Thoracic aorta (tissue), 2 donors: Measurements from ENCODE around the gene DIRAS3. TPM values are rescaled to one million over a fixed set of nuclear protein-coding genes. Genes with fewer than 3 reads are reported as not detected.
A peak's percentile ranks its signal among the peaks of the same experiment; 100 is the strongest.

Source experiments
- ATAC-seq: fragments of 150-250 bp; one replicate; pipeline ENCODE4 v1.8.0; 2017; ENCODE audit warnings: low read depth; ENCODE audit not compliant: insufficient number of reproducible peaks, low FRiP score
- DNase-seq: peaks from one replicate; pipeline ENCODE4 v3.0.0-alpha.2; 2020; ENCODE audit warnings: low spot score
- H3K27ac ChIP-seq, 2 donors: fragments of 200-600 bp; sonication (generic); 1 replicate in 1 of 2; 2 replicates in 1 of 2; pipeline ENCODE4 v1.5.1; 2016; ENCODE audit warnings: mild to moderate bottlenecking in 2 of 2, moderate library complexity in 2 of 2
- H3K27me3 ChIP-seq: fragments of 200-600 bp; sonication (generic); replicated peaks from 2 replicates; pipeline ENCODE4 v1.6.0; 2016; ENCODE audit warnings: mild to moderate bottlenecking; ENCODE audit not compliant: insufficient read depth
- H3K36me3 ChIP-seq: fragments of 200-600 bp; sonication (generic); one replicate; pipeline ENCODE4 v1.5.1; 2016
- H3K4me1 ChIP-seq, 2 donors: fragments of 200-600 bp; sonication (generic); 1 replicate in 1 of 2; 2 replicates in 1 of 2; pipeline versions ENCODE4 v1.5.1 to v1.6.0; 2016; ENCODE audit warnings: low read depth in 2 of 2, mild to moderate bottlenecking in 1 of 2; ENCODE audit not compliant: control insufficient read depth in 1 of 2
- H3K4me3 ChIP-seq: fragments of 200-600 bp; sonication (generic); 2 replicates; pipeline ENCODE4 v1.5.1; 2016; ENCODE audit warnings: mild to moderate bottlenecking
- H3K9me3 ChIP-seq: fragments of 200-600 bp; sonication (generic); 2 replicates; pipeline ENCODE4 v1.5.1; 2016
- total RNA-seq, 2 donors: library from RNA; depleted of rRNA; stranded (reverse); fragments of >200 nt; gene quantifications; one replicate each; pipeline versions ENCODE4 v1.1.0 to v1.2.3, GENCODE V29; 2016
- TF ChIP-seq, protein P1 (sequence below): fragments of 200-600 bp; sonication (generic); IDR thresholded peaks from one replicate; pipeline ENCODE4 v1.5.1; 2019; ENCODE audit warnings: antibody characterized with exemption

DIRAS3 gene
- total RNA-seq, 2 donors from 2014 or later = 4.6 TPM; not detected in 1

DNA sequence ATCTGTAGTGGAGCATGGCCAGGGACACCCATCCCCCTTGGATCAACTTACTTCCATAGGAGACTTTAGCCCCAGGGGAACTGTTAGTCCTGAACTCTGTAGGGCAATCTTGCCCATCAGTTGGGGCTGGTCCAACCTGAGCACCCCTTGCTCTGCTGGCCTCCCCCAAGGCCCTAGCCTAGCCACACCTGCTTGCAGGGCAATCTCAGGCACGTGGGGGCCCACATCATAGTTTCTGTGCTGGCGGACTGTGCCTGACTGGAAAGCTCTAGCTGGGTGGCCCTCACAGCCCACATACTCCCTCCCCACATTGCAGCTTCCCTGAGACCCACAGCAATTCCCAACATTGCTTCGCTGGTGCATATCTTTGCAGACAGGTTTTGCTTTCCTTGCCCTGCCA lies 6.6 kb upstream of the DIRAS3 start:
- ATAC-seq = no peak
- no peaks in the 10 kb centered on the region for H3K27me3 ChIP-seq
- TF ChIP-seq, protein P1, sequence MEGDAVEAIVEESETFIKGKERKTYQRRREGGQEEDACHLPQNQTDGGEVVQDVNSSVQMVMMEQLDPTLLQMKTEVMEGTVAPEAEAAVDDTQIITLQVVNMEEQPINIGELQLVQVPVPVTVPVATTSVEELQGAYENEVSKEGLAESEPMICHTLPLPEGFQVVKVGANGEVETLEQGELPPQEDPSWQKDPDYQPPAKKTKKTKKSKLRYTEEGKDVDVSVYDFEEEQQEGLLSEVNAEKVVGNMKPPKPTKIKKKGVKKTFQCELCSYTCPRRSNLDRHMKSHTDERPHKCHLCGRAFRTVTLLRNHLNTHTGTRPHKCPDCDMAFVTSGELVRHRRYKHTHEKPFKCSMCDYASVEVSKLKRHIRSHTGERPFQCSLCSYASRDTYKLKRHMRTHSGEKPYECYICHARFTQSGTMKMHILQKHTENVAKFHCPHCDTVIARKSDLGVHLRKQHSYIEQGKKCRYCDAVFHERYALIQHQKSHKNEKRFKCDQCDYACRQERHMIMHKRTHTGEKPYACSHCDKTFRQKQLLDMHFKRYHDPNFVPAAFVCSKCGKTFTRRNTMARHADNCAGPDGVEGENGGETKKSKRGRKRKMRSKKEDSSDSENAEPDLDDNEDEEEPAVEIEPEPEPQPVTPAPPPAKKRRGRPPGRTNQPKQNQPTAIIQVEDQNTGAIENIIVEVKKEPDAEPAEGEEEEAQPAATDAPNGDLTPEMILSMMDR = no peak
- no peak overlapping the region for H3K27ac ChIP-seq
- DNase-seq = no peak
- no peaks in the 10 kb centered on the region for H3K4me1 ChIP-seq
- H3K4me3 ChIP-seq = no peak overlapping the region
- H3K9me3 ChIP-seq = no peaks in the 10 kb centered on the region
- H3K36me3 ChIP-seq = no peaks in the 10 kb centered on the region

DNA sequence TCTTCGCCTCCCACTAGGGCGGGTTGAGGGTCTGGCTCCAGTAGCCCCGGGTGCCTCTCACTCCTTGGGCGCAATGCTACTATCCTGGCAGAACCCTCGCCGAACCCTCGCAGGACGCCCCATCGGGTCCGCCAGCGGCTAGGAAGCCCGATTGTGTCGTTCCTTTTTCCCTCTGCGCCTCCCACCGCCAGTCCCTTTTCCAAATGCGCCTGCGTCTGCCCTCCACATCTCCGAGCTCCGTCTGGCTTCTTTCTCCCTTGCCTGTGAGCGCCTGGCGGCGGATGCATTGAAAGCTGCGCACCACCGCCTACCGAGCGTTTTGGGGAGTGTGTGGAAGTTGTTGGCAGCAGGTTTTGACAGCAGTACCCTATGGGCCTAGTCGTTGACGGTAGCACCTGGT lies 1.0 kb upstream of the DIRAS3 start:
- Histone ChIP-seq H3K4me3 (peak overlapping the region; percentile 69), H3K9me3 (no peaks in the 10 kb centered on the region), H3K27ac (no peak overlapping the region), H3K36me3 (no peaks in the 10 kb centered on the region), H3K4me1 (no peaks in the 10 kb centered on the region), H3K27me3 (no peaks in the 10 kb centered on the region)
- ATAC-seq (no peak), DNase-seq (no peak)
- TF ChIP-seq, protein P1 = peak; percentile 40

DNA sequence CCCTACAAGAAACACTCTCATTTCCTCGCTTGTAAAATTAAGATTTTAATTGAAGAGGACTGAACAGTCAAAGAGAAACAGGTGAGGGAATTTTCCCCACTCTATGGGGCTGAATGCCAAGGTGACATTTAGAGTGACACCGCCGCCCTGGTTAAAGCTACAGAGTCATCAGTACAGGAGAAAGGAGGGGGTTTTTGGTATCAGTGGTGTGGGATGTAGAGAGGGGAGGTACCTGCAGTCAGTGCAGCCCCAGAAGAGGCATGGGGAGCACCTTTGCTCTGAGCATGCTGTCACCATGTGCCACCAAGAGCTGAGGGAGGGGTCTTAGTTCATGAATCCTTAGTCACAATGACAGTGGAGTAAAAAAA lies 2.8 kb downstream of the DIRAS3 start:
- DNase-seq (no peak), ATAC-seq (no peak)
- Histone ChIP-seq H3K4me3 (no peak overlapping the region), H3K4me1 (no peaks in the 10 kb centered on the region), H3K27me3 (no peaks in the 10 kb centered on the region), H3K9me3 (no peaks in the 10 kb centered on the region), H3K27ac (no peak overlapping the region), H3K36me3 (no peaks in the 10 kb centered on the region)
- TF ChIP-seq, protein P1 = no peak

DNA sequence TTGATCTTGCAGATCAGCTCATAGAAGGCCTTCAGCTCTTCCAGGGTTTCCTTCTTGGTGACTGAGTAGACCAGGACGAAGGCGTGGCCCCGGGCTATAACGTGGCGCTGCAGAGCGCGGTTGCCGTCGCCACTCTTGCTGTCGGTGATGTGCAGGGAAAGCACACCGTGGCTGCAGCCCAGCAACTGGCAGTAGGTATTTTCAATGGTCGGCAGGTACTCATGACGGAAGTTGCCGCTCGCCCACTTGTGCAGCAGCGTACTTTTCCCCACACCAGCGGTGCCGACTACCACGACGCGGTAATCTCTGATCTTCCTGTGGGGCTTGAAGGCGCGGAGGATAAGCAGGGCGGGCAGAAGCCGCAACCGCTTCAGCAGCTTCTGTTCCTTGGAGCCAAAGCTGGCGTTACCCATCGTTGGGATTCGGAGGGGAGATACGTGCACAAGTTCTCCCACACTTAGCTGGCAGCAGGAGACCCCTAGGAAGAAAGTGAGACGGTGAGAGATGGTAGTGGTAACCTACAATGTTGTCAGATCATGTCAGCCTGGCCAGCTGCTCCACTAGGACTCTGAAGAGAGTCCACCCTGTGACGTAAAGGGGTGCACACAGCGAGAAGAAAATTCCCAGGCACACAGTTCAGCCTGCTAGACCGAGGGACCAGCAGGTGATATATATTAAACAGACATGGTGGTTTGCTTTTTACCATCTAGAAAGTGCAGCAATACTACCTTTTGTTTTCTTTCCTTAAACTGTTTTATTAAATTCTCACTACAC lies 3.4 kb downstream of the DIRAS3 start:
- no peak overlapping the region for H3K4me3 ChIP-seq
- H3K36me3 ChIP-seq = no peaks in the 10 kb centered on the region

DNA sequence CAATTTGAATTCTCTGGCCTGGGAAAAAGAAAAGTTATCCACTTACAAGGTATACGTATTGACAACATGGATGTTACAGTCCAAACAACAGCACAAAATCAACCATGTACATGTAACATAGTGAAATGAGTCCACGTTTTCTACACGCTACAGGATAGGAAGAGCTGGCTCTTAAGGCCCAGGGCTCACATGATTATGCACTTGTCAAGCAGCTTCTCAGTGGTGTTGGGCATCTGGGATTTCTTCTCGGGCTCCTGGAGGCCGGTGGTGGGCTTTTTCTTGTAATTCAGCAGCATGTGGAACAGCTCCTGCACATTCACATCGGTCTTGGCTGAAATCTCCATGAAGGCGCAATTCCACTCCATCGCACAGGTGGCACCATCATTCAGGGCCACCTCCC lies 4.0 kb downstream of the DIRAS3 start:
- no peaks in the 10 kb centered on the region for H3K36me3 ChIP-seq
- no peaks in the 10 kb centered on the region for H3K4me1 ChIP-seq
- no peaks in the 10 kb centered on the region for H3K9me3 ChIP-seq
- no peak overlapping the region for H3K4me3 ChIP-seq
- H3K27ac ChIP-seq = no peak overlapping the region
- no peak for ATAC-seq
- no peak for DNase-seq
- TF ChIP-seq, protein P1 = no peak
- no peaks in the 10 kb centered on the region for H3K27me3 ChIP-seq

More for the DNA sequence above, 3.4 kb downstream of the DIRAS3 start:
- no peaks in the 10 kb centered on the region for H3K9me3 ChIP-seq
- ATAC-seq (no peak), DNase-seq (no peak)
- TF ChIP-seq, protein P1 = no peak
- H3K27ac ChIP-seq = no peak overlapping the region
- no peaks in the 10 kb centered on the region for H3K27me3 ChIP-seq
- no peaks in the 10 kb centered on the region for H3K4me1 ChIP-seq
